Stimulated activated naive CD4-positive, alpha-beta T cell treated with Interleukin-2 at 50 U/mL for 16 hours (primary cell): Measurements from ENCODE around the gene SPATA6L.

ENCODE experiments used
- DNase-seq: peaks from one replicate; lab custom pipeline; 2025; lab: John Stamatoyannopoulos, UW

Gene SPATA6L, protein sequence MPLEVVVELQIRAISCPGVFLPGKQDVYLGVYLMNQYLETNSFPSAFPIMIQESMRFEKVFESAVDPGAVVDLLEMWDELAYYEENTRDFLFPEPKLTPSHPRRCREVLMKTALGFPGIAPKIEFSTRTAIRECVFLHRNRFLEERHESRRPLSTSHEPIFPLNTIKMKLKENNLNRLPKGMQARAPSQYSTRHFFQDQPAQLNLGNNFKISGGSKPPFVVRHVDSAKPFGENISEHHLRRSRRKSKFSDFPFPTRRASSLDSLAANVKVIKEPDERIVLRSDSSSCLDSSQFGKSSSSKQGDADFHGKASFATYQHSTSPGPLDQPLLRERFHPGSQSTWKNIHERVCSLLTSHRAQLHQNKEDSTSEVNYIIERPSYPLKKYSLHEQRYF

DNA sequence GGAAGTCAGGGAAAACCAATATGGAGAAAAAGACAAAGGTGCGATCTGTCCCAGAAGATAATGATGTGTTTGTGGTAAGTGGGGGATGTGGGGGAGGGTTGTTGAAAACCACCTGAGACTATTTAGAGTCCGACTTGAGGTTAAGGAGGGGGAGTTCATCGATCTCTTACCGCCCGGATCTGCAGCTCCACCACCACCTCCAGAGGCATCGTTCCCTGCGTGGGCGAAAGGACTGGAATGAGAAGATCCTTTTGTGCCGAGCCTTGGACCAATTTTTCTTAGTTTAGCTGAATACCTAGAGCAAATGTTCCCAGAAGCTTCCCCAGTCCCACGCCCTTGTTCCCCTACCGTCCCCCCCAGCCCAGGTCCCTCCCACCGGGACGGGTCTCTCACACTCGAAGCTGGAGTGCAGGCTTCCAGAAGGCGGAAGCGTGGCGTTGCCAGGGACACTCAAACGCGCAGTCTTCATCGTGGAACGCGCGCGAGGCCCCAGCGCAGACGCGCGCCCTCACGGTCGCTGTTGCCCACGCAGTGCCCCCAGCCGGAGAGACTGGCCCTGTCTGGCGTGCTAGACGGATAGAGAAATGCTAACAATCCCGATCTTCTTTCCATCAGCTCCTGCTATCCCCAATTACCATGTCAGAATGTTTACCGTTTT, at the start of gene SPATA6L:
SPATA6L (minus strand) TSS at position 439 of the 658 bp plus-strand sequence; CDS start at position 209, 230 bp downstream.
- peak; percentile 27 for DNase-seq

DNA sequence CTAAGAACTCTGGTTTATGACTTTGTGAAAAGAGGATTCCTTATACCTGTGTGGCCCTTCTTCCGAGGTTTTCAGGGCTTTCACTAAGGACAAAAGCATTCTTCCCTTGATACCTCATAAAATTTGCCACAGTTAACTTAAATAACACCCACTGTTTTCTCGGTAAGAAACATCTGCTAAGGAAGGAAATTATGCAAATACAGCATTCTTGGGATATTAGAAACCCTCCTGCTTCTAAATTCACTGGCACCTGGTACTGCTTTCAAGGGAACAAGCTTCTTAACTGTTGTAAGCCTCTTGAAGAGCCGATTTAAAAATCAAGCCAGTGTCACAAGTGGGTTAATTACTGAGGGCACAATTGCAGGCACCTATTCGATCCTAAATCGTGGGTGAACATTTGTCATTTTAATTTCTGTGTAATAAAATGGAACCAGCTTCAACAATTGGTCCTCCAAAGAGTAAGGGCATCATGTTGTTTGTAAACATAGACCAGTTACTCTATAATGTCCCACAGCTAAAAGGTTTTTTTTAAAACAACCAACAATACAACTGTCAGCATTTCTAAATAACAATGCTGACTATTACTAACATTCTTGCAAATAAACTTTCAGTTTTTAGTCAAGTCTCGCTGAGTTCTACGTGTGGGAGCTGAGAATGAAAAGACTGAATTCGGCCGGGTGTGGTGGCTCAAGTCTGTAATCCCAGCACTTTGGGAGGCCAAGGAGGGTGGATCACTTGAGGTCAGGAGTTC, 48.2 kb upstream of the SPATA6L start:
- no peak for DNase-seq

DNA sequence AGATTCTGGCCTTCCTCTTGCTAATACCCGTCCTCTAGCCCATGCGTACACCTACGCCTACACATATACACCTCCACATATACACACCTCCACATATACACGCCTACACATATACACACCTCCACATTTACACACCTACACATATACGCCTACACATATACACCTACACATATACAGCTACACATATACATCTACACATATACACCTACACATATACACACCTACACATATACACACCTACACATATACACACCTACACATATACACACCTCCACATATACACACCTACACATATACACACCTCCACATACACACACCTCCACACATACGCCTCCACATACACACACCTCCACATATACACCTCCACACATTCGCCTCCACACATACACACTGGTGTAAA, 47.6 kb upstream of the SPATA6L start:
- DNase-seq: no peak

DNA sequence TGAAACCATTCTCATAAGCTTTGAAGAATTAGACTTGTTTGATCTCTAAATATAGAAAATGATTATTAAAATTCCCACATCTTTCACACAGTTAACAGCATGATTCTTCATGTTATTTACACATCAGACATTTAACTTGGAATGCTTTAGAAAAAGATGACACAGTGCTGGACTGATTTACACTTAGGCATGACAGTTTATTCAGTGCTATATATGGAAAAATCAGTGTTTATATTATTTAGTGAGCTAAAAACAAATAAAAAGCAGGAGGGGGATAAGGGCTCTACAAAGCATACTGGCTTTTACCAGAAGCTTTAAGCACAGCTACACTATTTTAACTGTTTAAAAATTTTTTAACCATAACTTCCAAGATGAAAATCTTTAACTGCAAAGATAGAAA, 43.1 kb upstream of the SPATA6L start:
- DNase-seq: no peak

DNA sequence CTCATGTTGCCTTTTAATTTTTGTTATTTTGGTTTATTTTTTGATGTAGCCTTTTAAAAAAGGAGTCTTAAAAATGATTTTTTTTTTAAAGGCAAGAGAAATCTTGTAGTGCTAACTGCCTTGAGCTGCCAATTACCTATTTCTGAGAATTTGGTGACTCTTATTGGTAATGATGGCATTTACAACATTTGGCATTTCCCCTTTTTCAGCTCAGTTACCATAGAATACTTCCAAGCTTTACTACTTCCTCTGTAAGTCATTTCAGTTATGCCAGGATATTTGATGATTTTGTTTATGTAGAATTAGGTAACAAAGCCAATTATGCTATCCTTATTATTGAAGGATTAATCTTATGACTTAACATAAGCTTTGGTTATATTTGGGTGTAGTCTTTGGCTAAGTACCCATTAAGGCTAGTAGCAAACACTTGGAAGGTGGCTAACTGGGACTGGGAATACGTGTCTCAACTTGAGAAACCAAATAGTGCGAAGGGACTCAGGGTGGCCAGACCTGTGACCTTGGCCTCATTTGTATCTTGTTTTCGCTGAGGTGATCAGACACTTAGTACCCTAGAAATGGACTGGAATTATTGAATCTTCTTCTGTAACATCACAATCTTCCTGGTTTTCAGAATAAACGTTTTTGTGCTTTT, 40.8 kb upstream of the SPATA6L start:
- DNase-seq: no peak

DNA sequence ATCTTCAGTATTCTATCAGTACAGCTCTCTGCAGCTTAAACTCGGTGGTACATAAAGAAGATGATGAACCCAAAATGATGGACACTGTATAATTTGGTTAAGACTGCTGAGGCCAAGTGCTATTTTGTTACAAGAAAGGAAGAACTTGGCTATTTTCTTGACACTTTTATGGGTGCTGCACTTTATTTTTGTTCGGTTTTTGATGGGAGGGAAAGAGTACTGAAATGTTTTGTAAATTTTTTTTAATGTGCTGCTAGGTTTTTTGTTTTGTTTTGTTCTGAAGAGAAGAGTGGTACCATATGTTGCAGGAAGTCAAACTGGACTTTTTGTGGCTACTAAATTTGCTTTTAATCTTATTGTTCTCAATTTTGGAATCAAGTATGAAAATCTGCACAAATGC, 39.7 kb upstream of the SPATA6L start:
- DNase-seq: no peak

DNA sequence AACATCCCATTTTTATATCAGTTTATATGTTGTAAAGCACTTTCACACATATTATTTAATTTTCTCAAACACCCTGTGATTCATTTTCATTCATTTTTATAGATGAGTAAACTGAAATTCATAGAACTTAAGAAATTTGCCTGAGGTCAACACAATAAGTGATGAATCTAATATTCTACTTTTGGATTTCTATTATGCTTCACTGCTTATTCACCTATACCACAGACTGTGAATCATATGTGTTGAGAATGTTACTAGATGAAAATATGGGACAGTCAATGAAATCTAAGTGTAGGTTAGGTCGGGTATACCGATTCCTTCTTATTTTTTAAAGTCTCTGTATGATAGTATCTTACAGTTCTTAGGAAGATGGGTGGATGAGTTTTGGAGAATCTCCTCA, 37.8 kb upstream of the SPATA6L start:
- DNase-seq: no peak

DNA sequence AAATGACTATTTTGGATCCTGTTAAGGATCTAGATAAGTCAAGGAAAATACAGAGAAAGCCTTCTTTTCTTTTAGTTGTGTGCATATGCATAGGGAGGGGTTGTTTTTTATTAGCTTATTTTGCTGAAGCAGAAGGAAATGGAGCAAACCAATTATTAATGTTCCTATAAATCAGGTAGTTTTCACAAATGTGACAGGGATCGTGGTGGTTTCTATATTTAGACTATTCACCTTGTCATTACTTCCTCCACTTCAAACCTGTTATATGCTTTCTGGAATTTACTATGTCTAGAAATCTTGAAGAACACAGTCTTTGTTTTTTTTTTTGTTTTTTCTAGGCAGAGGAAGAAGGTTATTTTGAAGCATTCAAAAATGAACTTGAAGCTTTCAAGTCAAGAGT, 35.2 kb upstream of the SPATA6L start:
- DNase-seq: no peak

DNA sequence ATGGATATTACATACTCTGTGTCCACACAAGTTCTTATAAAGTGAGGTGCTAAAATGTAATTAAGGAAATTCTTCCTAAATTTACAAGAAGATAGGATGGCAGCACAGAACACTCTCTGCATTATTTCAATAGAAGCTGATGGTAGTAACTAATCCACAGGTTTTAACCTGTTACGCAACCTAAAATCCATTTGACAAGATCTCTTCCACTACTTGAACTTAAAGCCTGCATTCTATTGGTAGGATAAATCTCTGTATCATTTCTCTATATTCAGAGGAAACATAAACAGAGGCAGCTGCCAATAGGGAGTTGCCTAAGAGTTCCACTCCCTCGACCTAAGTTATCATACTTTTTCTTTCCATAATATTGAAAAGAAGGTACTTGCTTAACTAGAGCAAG, 34.7 kb upstream of the SPATA6L start:
- no peak for DNase-seq

DNA sequence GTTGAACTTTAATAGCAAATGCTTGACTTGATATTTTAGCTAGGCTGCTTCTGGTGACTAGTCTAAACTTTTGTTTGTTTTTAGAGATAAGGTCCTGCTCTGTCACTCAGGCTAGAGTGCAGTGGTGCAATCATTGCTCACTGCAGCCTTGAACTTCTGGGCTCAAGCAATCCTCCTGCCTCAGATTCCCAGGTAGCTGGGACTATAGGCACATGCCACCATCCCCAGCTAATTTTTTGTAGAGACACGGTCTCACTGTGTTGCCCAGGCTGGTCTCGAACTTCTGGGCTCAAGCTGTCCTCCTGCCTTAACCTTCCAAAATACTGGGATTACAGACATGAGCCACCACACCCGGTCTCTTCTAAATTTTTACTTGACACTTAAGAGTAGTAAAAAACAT, 33.8 kb upstream of the SPATA6L start:
- DNase-seq: no peak

DNA sequence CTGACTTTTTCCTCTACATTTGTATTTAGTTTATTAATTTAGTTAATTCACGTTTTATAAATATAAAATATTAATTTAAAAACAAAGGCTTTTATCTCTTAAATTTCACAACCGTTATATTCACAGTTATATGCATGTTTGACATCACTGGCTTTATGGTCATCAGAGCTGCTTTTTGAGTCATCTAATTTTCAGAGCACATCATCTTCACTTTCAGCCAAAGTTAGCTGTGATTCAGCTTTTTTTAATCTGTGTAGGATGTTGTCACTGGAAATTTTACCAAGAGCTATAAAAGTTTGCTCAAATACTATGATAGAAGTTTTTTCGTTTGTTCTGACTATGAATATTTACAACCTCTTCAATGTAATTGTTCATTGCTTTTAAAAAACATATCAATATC, 25.5 kb upstream of the SPATA6L start:
- DNase-seq: no peak

DNA sequence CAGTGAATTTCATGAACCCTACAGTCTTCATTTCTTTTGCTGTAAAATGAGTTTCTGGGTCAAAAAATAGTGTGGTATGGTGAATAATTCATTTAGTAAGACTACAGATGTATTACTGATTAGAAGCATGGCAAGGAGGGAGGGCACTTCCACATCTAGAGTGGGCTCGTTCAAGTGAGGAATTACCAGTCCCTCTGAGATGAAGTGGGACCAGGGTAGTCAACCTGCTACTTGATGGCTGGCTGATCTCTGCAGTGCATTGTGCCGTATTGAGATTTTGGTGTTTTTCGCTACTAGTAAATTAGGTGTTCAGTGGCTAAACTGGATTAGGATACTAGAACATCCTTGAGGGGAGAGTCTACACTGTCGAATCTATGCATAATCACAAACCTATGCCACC, 23.9 kb upstream of the SPATA6L start:
- DNase-seq: no peak

DNA sequence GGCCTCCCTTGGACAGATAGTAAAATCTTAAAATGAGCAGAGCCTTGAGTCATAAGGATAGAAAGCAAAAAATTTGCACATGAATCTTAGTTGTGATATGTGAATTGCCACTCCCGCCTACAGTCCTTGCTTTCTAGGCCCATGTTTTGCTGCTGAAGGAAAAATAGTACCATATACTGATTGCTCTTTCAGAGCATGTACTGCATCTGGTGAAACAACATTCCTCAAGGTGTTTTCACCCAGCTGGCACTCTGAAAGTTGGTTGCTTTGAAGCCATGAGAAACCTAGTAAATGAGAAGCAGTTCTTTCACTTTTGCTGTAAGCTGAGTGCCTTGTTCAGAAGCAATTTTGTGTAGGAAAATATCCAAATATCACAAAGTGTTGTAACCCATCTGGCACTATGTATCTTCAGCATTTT, 23.4 kb upstream of the SPATA6L start:
- DNase-seq: peak; percentile 15

DNA sequence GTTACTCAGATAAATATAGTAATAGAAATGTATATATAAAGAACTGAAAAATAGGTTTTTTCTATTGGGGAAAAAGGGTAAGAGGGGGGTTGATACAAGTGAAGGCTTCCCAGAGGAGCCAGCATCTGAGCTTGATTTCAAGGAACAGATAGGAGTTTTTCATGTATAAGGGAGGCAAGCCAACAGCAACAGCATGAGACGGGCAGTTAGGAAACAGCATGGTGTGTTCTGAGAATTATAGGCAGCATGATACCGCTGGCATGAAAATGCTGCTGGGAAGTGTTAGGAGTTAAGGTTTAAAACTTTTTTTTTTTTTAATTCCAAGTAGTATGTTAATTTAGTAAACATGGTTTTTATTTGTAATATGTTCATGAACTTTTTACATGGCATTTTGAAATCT, 22.7 kb upstream of the SPATA6L start:
- no peak for DNase-seq

DNA sequence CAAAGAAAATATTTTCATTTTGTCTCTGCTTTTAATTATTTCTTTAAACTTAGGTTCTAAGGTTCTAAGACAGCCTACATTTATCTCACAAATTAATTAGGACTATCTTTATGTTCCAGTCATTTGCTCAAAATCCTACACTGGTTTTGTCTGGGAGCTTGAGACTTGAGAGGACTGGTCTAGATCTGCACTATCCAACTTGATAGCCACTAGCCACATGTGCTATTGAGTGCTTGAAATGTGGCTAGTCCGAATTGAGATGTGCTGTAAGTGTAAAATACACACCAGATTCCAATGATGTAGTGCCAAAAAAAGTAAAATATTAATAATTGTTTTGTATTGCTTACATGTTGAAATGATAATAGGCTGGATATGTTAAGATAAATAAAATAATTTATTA, 20.3 kb upstream of the SPATA6L start:
- no peak for DNase-seq

DNA sequence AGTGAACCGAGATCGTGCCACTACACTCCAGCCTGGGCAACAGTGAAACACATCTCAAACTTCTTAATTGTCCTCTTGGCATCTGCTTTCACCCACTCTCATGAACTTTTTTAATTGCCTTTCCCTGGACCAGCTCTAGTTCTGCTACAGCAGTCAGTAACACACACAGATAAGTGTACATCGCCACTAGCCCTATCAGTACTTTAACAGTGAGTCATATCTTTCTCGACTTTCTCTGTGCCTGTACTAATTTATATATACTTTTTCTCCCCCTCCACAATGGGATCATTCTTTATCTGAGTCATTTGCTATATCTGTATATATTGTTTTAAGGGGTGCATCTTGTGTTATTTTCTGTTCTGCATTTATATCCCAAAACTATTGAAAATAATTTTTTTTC, 19.8 kb upstream of the SPATA6L start:
- no peak for DNase-seq

DNA sequence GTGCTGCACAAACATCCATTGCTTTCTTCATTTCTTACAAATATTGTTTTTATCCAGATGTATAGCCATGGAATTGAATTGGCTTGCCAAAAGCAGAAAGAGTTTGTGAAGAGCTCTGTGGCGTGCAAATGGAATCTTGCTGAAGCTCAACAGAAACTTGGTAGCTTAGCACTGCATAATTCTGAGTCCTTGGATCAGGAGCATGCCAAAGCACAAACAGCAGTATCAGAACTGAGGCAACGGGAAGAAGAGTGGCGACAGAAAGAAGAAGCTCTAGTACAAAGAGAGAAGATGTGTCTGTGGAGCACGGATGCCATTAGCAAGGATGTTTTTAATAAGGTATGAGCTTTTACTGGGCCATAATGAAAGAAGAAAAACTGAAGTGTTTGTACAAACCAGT, 18.5 kb upstream of the SPATA6L start:
- no peak for DNase-seq

DNA sequence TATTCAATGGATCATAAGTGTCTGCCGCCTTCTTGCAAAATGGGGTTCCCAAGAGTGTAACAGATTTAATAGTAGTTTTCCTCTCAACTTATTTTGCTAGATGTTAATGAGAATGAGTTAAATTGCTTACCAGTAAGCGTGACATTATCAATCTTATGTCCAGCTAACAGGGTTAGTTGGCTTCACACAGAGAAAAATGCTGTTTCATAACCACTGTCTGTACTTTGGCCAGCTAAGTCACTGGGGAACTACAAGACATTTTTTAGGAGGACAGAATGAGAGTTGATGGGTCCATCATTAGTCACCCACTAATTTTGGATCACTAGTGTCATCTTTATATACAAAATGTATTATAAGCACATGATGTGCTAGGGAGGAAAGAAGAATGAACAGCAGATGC, 14.5 kb upstream of the SPATA6L start:
- no peak for DNase-seq

DNA sequence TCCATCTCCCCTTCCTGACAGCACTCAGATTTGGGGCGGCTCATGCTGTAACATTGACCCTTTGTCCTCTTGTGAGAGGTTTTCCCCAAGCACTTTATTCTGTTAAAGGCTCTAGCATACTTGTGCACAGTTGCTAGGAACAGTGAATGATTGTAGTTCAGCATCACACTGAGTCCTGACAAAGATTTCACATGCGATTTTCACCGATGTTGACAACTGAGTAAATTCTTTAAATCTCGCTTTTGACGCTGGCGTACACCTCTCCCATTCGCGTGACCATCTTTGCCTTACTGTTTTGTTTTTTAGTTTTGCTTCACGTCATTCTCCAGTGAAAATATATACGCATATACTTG, 13.9 kb upstream of the SPATA6L start:
- no peak for DNase-seq

DNA sequence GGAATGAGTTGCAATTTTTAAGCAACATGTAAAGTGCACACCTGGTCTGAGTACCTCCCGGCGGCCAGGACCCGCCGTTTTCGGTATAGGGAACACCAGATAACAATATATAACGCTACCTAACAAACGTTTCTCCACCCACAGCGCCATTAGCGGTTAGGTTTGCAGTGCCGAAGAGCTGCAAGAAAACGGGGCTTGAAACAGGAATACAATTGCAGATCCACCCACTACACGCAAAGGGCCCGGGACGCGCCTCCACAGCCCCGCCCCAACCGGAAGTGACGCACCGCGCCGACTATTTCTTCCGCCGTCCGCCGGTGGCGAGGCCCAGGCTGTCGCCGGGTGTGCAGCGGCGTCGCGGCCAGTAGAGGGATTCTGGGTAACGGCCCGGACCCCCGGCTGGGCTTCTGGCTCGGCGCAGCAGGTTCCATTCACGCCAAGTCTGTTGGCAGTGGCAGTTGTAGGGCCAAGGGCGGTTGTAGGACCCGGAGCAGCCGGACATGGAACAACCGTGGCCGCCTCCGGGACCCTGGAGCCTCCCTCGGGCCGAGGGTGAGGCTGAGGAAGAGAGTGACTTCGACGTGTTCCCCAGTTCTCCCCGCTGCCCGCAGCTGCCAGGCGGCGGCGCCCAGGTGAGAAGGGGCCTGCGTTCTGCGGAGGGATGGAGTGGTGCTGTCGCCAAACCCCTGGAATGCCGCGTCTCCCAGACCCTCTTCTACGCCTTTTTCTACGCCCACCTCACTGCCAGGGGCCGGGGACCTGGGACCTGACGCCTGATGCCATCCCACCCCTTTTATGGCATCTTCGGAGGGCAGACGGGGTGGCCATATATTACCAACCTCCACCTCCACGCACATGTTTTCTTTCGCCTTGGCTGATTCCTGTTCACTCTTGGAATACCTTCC, 13.2 kb upstream of the SPATA6L start, which contains the start of gene CDC37L1:
CDC37L1 (plus strand) TSS at position 302 of the 905 bp plus-strand sequence; CDS start at position 501, 199 bp downstream.
- peak; percentile 97 for DNase-seq

DNA sequence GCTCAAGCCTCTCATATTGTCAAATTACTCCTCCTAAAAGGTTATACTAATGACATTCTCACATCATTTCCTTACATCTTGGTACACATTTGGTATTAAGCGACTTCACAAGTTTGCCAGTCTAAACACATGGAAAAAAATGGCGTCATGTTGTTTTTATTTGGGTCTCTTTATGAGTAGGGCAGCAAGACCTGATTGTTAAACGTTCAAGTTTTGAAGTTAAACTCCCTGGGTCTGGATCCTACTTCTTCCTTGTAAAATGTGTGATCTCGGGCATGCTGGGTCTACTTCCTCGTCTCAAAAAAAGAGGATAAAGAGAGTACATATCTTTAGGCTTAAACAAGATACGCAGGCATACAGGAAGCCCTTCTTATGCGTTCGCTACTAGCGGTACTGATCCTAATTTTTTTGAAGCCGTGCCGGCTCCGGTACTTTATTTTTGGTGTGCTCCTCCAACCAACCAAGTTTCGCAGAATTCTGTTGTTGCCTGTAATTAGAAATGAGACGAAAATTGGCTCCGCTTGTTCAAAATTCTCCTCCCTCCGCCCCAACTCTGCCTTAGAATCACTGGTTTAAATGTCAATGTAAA, 12.5 kb upstream of the SPATA6L start:
- no peak for DNase-seq
